HepG2 (cell line): ENCODE measurements around the gene CPT1C. TPM values are rescaled to one million over a fixed set of nuclear protein-coding genes. Genes with fewer than 3 reads are reported as not detected.
A peak's percentile ranks its signal among the peaks of the same experiment; 100 is the strongest.

Experiments used
- ATRX ChIP-seq: sonication (generic); formaldehyde crosslinking; IDR thresholded peaks from 2 replicates; pipeline ENCODE4 v1.4.0; 2020; ENCODE audit warnings: missing genetic modification reagents, borderline replicate concordance
- CC2D1A ChIP-seq: sonication (generic); formaldehyde crosslinking; IDR thresholded peaks from 2 replicates; pipeline ENCODE4 v1.8.1; 2023; ENCODE audit warnings: mild to moderate bottlenecking, missing genetic modification reagents
- CHD2 ChIP-seq: IDR thresholded peaks from 2 replicates; pipeline ENCODE4 v1.6.1; 2011; ENCODE audit warnings: low read depth, low read length, improper control_type of control experiment
- GPN1 ChIP-seq: sonication (generic); formaldehyde crosslinking; IDR thresholded peaks from 2 replicates; pipeline ENCODE4 v1.5.1; 2020; ENCODE audit warnings: missing genetic modification reagents, borderline replicate concordance
- KDM3A ChIP-seq: IDR thresholded peaks from 2 replicates; pipeline ENCODE4 v1.6.1; 2018; ENCODE audit warnings: low read depth, missing compliant biosample characterization
- RELA ChIP-seq: sonication (generic); formaldehyde crosslinking; IDR thresholded peaks from 2 replicates; pipeline ENCODE4 v1.4.0; 2020; ENCODE audit warnings: missing genetic modification reagents
- RORA ChIP-seq: sonication (generic); formaldehyde crosslinking; IDR thresholded peaks from 2 replicates; pipeline ENCODE4 v1.5.0; 2020; ENCODE audit warnings: mild to moderate bottlenecking, missing genetic modification reagents, moderate library complexity
- SPEN ChIP-seq: sonication (generic); formaldehyde crosslinking; IDR thresholded peaks from 2 replicates; pipeline ENCODE4 v1.5.1; 2020; ENCODE audit warnings: low read depth, mild to moderate bottlenecking, missing genetic modification reagents
- THYN1 ChIP-seq: sonication (generic); formaldehyde crosslinking; IDR thresholded peaks from 2 replicates; pipeline ENCODE4 v1.8.1; 2023; ENCODE audit warnings: low read depth, mild to moderate bottlenecking, moderate library complexity, missing genetic modification reagents, borderline replicate concordance
- ZFP36L1 ChIP-seq: sonication (generic); formaldehyde crosslinking; IDR thresholded peaks from 2 replicates; pipeline ENCODE4 v1.8.0; 2022; ENCODE audit warnings: mild to moderate bottlenecking, missing genetic modification reagents, moderate library complexity
- ZNF317 ChIP-seq: sonication (generic); formaldehyde crosslinking; IDR thresholded peaks from 2 replicates; pipeline ENCODE4 v1.5.0; 2020; ENCODE audit warnings: mild to moderate bottlenecking, missing genetic modification reagents
- ZNF512B ChIP-seq: sonication (generic); formaldehyde crosslinking; IDR thresholded peaks from 2 replicates; pipeline ENCODE4 v1.5.1; 2020; ENCODE audit warnings: missing genetic modification reagents, mild to moderate bottlenecking, borderline replicate concordance
- ZNF577 ChIP-seq: sonication (generic); formaldehyde crosslinking; IDR thresholded peaks from 2 replicates; pipeline ENCODE4 v1.4.0; 2020; ENCODE audit warnings: mild to moderate bottlenecking, low read depth, missing genetic modification reagents, borderline replicate concordance
- ZNF616 ChIP-seq: sonication (generic); formaldehyde crosslinking; IDR thresholded peaks from 2 replicates; pipeline ENCODE4 v1.5.0; 2020; ENCODE audit warnings: low read depth, mild to moderate bottlenecking, missing genetic modification reagents
- polyA plus RNA-seq, 8 experiments: library from polyadenylated mRNA; depleted of rRNA in 3 of 8; stranded (reverse) in 7 of 8; unstranded in 1 of 8; fragments of >200 nt; fragmentation: Illumina TruSeq in 4 of 8; extraction: Trizol in 4 of 8; gene quantifications; 2 replicates each; pipeline versions ENCODE4 v1.2.1 to v1.2.3, GENCODE V29; 2011 to 2016; ENCODE audit warnings: low read depth in 4 of 8, missing spikeins in 1 of 8, mixed read lengths in 1 of 8; ENCODE audit not compliant: insufficient read depth in 1 of 8
- total RNA-seq, 5 experiments: library from RNA; depleted of rRNA; stranded (reverse); fragments of >200 nt; fragmentation: Illumina TruSeq; extraction: Trizol; gene quantifications; 2 replicates each; pipeline ENCODE4 v1.2.3, GENCODE V29; 2016; ENCODE audit warnings: low read depth in 1 of 5
- TF ChIP-seq, protein P1 (sequence below): sonication (generic); formaldehyde crosslinking; IDR thresholded peaks from 2 replicates; pipeline ENCODE4 v1.8.1; 2023; ENCODE audit warnings: missing genetic modification reagents, inconsistent platforms, borderline replicate concordance
- TF ChIP-seq, protein P2 (sequence below): sonication (generic); formaldehyde crosslinking; IDR thresholded peaks from 2 replicates; pipeline ENCODE4 v1.5.1; 2020; ENCODE audit warnings: missing genetic modification reagents, mild to moderate bottlenecking, borderline replicate concordance
- TF ChIP-seq, protein P3 (sequence below): sonication (generic); formaldehyde crosslinking; conservative IDR thresholded peaks from 2 replicates; pipeline ENCODE4 v1.8.0; 2022; ENCODE audit warnings: missing genetic modification reagents
- TF ChIP-seq, protein P4 (sequence below): sonication (generic); formaldehyde crosslinking; IDR thresholded peaks from 2 replicates; pipeline ENCODE4 v1.4.0; 2020; ENCODE audit warnings: missing genetic modification reagents

CPT1C gene
- total and polyA plus RNA-seq, 2 of the 13 experiments (the other 11 are each of a cell fraction or from before 2014, with no cell fraction given) = 0.18 TPM; not detected in 1

- no peak for TF ChIP-seq ZNF577 (CRISPR knock-in tag)
- peak; percentile 23; the same call in 1 of the 2 replicates for TF ChIP-seq SPEN (CRISPR knock-in tag)
- no peak for TF ChIP-seq CHD2
- TF ChIP-seq GPN1 (CRISPR knock-in tag) = no peak
- no peak for TF ChIP-seq ZFP36L1 (CRISPR knock-in tag)
- TF ChIP-seq RELA (CRISPR knock-in tag) = no peak; the same call in 1 of the 2 replicates
- no peak for TF ChIP-seq ATRX
- TF ChIP-seq ZNF317 (CRISPR knock-in tag) = peak; percentile 68; the same call in 1 of the 2 replicates
- no peak for TF ChIP-seq THYN1 (CRISPR knock-in tag)
- TF ChIP-seq ZNF616 (CRISPR knock-in tag) = no peak
- TF ChIP-seq, protein P1, sequence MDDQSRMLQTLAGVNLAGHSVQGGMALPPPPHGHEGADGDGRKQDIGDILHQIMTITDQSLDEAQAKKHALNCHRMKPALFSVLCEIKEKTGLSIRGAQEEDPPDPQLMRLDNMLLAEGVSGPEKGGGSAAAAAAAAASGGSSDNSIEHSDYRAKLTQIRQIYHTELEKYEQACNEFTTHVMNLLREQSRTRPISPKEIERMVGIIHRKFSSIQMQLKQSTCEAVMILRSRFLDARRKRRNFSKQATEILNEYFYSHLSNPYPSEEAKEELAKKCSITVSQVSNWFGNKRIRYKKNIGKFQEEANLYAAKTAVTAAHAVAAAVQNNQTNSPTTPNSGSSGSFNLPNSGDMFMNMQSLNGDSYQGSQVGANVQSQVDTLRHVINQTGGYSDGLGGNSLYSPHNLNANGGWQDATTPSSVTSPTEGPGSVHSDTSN (CRISPR knock-in tag) = no peak
- TF ChIP-seq, protein P2, sequence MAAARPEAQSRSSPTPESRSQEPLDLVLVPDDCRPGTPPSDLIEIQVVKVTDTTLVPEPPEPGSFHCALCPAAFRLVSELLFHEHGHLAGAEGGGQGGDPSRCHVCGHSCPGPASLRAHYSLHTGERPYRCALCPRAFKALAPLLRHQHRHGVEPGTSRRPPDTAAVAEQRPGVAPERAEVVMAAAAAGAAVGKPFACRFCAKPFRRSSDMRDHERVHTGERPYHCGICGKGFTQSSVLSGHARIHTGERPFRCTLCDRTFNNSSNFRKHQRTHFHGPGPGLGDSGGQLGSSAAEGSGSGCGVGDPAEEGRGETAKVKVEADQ (CRISPR knock-in tag) = no peak
- no peak for TF ChIP-seq KDM3A (CRISPR knock-in tag)
- TF ChIP-seq, protein P3, sequence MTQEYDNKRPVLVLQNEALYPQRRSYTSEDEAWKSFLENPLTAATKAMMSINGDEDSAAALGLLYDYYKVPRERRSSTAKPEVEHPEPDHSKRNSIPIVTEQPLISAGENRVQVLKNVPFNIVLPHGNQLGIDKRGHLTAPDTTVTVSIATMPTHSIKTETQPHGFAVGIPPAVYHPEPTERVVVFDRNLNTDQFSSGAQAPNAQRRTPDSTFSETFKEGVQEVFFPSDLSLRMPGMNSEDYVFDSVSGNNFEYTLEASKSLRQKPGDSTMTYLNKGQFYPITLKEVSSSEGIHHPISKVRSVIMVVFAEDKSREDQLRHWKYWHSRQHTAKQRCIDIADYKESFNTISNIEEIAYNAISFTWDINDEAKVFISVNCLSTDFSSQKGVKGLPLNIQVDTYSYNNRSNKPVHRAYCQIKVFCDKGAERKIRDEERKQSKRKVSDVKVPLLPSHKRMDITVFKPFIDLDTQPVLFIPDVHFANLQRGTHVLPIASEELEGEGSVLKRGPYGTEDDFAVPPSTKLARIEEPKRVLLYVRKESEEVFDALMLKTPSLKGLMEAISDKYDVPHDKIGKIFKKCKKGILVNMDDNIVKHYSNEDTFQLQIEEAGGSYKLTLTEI (CRISPR knock-in tag) = no peak
- no peak for TF ChIP-seq CC2D1A (CRISPR knock-in tag)
- TF ChIP-seq RORA (CRISPR knock-in tag) = no peak
- TF ChIP-seq, protein P4, sequence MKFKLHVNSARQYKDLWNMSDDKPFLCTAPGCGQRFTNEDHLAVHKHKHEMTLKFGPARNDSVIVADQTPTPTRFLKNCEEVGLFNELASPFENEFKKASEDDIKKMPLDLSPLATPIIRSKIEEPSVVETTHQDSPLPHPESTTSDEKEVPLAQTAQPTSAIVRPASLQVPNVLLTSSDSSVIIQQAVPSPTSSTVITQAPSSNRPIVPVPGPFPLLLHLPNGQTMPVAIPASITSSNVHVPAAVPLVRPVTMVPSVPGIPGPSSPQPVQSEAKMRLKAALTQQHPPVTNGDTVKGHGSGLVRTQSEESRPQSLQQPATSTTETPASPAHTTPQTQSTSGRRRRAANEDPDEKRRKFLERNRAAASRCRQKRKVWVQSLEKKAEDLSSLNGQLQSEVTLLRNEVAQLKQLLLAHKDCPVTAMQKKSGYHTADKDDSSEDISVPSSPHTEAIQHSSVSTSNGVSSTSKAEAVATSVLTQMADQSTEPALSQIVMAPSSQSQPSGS = no peak
- TF ChIP-seq ZNF512B = no peak
Observed at GRCh38 chr19:49677231-49677900, 13.6 kb upstream of the CPT1C start, which contains the start of gene PRMT1 (continued).
